Uterus (tissue), 2 donors: ENCODE results near the gene FAM81B.

Experiments used
- CTCF ChIP-seq, 4 experiments: fragments of 200-600 bp in 2 of 4; fragments of 450-650 bp in 2 of 4; sonication (generic) in 2 of 4; IDR thresholded peaks; one replicate each; pipeline ENCODE4 v1.5.1; 2016 to 2019; ENCODE audit warnings: antibody characterized with exemption in 4 of 4, mild to moderate bottlenecking in 2 of 4, moderate library complexity in 1 of 4
- POLR2A ChIP-seq, 2 donors: fragments of 450-650 bp; IDR thresholded peaks; one replicate each; pipeline ENCODE4 v1.6.1; 2016; ENCODE audit warnings: antibody characterized with exemption in 2 of 2, mild to moderate bottlenecking in 1 of 2, moderate library complexity in 1 of 2

- TF ChIP-seq CTCF (IDR thresholded peaks at IDR 0.05) = no peak
- TF ChIP-seq POLR2A (IDR thresholded peaks at IDR 0.05) = no peak
Measured at GRCh38 chr5:95486191-95486590, 95.0 kb downstream of the FAM81B start.
